Measurements from ENCODE around the gene RPL36AL. TPM values are rescaled to one million over a fixed set of nuclear protein-coding genes. Genes with fewer than 3 reads are reported as not detected.
A peak's percentile ranks its signal among the peaks of the same experiment; 100 is the strongest.
"Not testable (repeated sequence)": the region's sequence is repeated elsewhere in the genome, so short reads cannot be mapped to it uniquely, and the experiment has no call there.

RPL36AL gene
- total and polyA plus RNA-seq, 9 donors: 196 to 712 (median 406) TPM

GRCh38 chr14:49586673-49587460 lies 33.6 kb downstream of the RPL36AL start:
- intact Hi-C loops (cut with DNase I): no loop called here
- Histone ChIP-seq H3K27me3 (no peaks in the 10 kb centered on the region), H3K9me3 (no peaks in the 10 kb centered on the region), H3K4me3 (peak overlapping the region; percentile 98), H3K36me3 (no peaks in the 10 kb centered on the region), H3K27ac (peak overlapping the region; percentile 71 to 73), H3K4me1 (ENCODE audit: insufficient read depth) (peaks cover 6% of the 10 kb centered on the region)
- DNase-seq: peak; percentile 40 to 55 (median 49)
- TF ChIP-seq CTCF (IDR thresholded peaks at IDR 0.05) (peak; percentile 67 to 89 (median 75)), EP300 (IDR thresholded peaks at IDR 0.05) (no peak)
- WGBS, 3 donors: 1 to 3% (median 1%) methylated on average over 12 to 13 of the region's 21 CpGs

GRCh38 chr14:49585803-49586672 lies 34.4 kb downstream of the RPL36AL start, which contains the start of gene RPS29:
Gene RPS29 (minus strand): TSS chr14:49586380. CDS start chr14:49586346, 34 bp downstream.
- H3K9me3 ChIP-seq: no peaks in the 10 kb centered on the region
- peak within 1 kb of the TSS; percentile 98 for H3K4me3 ChIP-seq
- intact Hi-C loops (cut with DNase I): no loop called here
- peaks cover 6% of the 10 kb centered on the region for H3K4me1 ChIP-seq (ENCODE audit: insufficient read depth)
- peak; percentile 67 for TF ChIP-seq POLR2A (IDR thresholded peaks at IDR 0.05)
- no peak for TF ChIP-seq EP300 (IDR thresholded peaks at IDR 0.05)
- TF ChIP-seq CTCF (IDR thresholded peaks at IDR 0.05): no peak
- no peaks in the 10 kb centered on the region for H3K36me3 ChIP-seq
- WGBS, 3 donors: 0 to 1% (median 0%) methylated on average over 52 to 55 of the region's 55 CpGs
- DNase-seq: peak; percentile 97 to 98 (median 98)
- H3K27me3 ChIP-seq: no peaks in the 10 kb centered on the region
- peak within 1 kb of the TSS; percentile 71 to 73 for H3K27ac ChIP-seq

- H3K4me3 ChIP-seq: peak overlapping the region; percentile 98
- H3K9me3 ChIP-seq; H3K27ac ChIP-seq; intact Hi-C loops (cut with DNase I); DNase-seq; H3K27me3 ChIP-seq; H3K36me3 ChIP-seq; H3K4me1 ChIP-seq (ENCODE audit: insufficient read depth): not testable (repeated sequence)
- WGBS, 3 donors: 6 to 21% (median 10%) methylated on average over 32 of the region's 32 CpGs
These were observed 35.3 kb downstream of the RPL36AL start for GRCh38 chr14:49584981-49585640.

- no peak overlapping the region for H3K4me3 ChIP-seq
- intact Hi-C loops (cut with DNase I): no loop called here
- WGBS, 3 donors: 86 to 92% (median 90%) methylated on average over 11 of the region's 11 CpGs
These were observed 36.4 kb downstream of the RPL36AL start for GRCh38 chr14:49584058-49584457.

More at GRCh38 chr14:49584058-49584457, 36.4 kb downstream of the RPL36AL start:
- Histone ChIP-seq H3K4me1 (ENCODE audit: insufficient read depth) (peaks cover 6% of the 10 kb centered on the region), H3K27me3 (no peaks in the 10 kb centered on the region), H3K9me3 (no peaks in the 10 kb centered on the region), H3K27ac (no peak overlapping the region), H3K36me3 (no peaks in the 10 kb centered on the region)
- no peak for DNase-seq
- TF ChIP-seq CTCF (IDR thresholded peaks at IDR 0.05) (no peak), POLR2A (IDR thresholded peaks at IDR 0.05) (no peak), EP300 (IDR thresholded peaks at IDR 0.05) (no peak)

Measured in ovary (tissue), 9 donors.